ENCODE measurements around the gene HIVEP1.

DNA sequence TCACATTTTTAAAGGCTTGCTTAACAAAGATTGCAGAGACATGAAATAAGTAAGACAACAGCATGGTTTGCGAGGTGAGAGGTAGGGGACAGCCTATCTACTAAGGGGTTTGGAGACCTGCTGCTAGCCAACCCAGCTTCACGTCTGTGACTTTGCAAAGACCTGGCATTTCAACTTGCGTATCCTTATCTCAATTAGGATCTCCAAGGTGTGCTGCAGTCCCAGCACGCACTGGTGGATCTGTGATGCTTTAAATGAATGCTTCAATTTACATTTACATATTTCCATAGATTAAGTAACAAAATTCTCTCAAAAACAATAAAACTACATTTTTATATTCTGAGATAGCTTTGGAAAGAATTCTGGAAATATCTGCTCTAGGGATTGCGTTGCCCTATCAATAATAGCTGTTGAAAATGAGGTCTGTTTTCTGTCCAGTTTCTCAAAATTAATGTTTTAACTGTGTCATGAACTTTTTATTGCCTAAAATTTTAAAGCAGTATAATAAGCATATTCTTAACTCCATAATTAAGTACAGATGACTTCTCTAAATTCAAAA is 153.7 kb downstream of the HIVEP1 start:
- TF ChIP-seq ZNF354B (CRISPR knock-in tag; IDR thresholded peaks at IDR 0.05) (no peak), ZNF75D (CRISPR knock-in tag; IDR thresholded peaks at IDR 0.05; ENCODE audit: borderline replicate concordance) (no peak), ZFY (CRISPR knock-in tag; IDR thresholded peaks at IDR 0.05) (no peak), SMAD1 (CRISPR knock-in tag; IDR thresholded peaks at IDR 0.05; ENCODE audit: borderline replicate concordance, low read depth) (no peak), TAF1 (CRISPR knock-in tag; IDR thresholded peaks at IDR 0.05) (no peak), ZNF274 (CRISPR knock-in tag; IDR thresholded peaks at IDR 0.05) (no peak), PHF8 (CRISPR knock-in tag; IDR thresholded peaks at IDR 0.05) (no peak), ZKSCAN5 (CRISPR knock-in tag; IDR thresholded peaks at IDR 0.05) (no peak), CTCF (CRISPR knock-in tag; IDR thresholded peaks at IDR 0.05) (no peak), BRCA1 (CRISPR knock-in tag; IDR thresholded peaks at IDR 0.05) (no peak), ZNF235 (CRISPR knock-in tag; IDR thresholded peaks at IDR 0.05; ENCODE audit: borderline replicate concordance) (no peak), MAFK (conservative IDR thresholded peaks at IDR 0.05 in 1 of 2, IDR thresholded peaks at IDR 0.05 in 1 of 2; ENCODE audit: low read length in 2 of 2) (no peak)

Data from HepG2 (cell line).